GM19238 (cell line): Measurements from ENCODE around the gene DIPK1A.
A peak's percentile ranks its signal among the peaks of the same experiment; 100 is the strongest.

Source experiments
- DNase-seq: peaks from one replicate; pipeline ENCODE4 v3.0.0; 2011; ENCODE audit warnings: low spot score; ENCODE audit not compliant: insufficient read length

DIPK1A gene

DNA sequence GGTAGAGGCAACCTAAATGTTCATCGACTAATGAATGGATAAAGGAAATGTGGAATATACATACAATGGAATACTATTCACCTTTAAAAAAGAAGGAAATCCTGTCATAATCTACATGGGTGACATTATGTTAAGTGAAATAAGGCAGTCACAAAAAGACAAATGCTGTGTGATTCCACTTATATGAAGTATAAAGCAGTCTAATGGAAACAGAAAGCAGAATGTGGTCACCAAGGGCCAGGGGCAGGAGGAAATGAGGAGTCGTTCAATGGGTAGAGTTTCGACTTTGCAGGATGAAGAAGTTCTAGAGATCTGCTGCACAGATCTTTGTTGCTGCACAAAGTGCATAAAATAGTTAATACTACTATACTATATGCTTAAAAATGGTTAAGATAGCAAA, 7.8 kb downstream of the DIPK1A start:
- DNase-seq, result peak; percentile 46

DNA sequence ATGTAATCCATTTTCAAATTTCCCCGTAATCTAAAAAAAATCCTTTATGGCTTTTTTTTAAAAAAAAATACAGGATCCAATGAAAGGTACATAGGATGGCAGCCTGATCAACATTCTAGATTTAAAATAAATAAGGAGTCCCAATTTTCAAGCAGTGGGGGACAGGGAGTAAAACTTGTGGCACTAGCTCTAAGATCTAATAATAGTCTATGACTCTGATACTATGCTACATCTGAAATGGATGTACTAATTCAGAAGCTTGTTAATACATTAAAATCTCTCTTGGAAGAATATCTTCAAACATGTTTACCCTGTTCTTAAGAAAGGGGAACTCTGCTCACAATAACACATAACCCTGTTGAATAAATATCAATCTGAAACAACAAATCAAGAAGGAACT, 8.5 kb downstream of the DIPK1A start:
- no peak for DNase-seq

DNA sequence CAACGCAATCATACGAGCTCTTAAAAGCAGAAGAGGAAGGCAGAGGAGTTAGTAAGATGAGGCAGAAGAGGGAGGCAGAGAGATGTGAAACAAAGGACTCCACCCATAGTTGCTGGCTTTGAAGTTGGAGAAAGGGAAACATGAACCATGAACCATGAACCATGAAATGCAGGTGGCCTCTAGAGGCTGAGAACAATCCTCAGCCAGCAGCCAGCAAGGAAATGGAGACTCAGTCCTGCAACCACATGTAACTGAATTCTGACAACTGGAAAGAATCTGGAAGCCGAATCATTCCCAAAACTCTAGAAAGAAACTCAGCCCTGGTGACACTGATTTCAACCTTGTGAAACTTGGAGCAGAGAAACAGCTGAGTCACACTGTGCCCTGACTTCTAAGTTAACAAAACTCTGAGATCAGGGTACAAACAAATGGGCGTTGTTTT, 10.1 kb downstream of the DIPK1A start:
- DNase-seq, result no peak

DNA sequence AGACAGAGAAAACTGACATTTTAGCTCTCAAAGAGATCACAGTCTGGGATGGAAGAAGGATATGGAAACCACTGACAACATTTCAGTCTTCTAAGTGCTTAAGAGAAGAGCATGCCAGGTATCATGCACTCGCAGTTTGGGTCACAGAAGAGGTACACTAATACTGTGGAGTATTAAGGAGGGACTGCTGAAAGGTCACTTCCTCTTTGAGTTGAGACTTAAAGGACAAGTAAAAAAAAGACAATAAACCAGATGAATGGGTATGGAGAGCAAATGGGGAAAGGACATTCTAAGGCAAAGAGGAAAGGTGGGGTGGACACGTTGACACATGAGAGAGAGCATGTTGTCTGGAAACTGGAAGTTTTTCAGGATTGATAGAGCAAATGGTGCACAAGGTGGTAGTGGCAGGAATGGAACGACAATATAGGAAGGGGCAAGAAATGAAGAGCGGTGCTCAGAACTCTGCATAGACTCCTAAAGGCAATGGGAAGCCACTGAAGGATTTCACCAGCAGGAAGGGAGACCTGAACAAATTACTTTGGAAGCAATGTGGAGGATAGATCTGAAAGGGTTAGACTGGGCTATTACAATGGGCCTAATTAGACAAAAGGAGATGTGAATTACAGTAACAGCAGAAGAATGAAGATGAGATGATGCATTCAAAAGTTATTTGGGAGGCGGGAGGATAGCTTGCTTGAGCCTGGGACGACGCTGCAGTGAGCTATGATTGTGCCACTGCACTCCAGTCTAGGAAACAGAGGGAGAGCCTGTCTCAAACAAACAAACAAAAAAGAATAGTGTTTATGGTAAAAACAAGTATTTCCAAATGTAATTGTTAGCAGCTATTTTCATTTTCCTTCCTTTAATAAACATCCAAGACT, 11.1 kb downstream of the DIPK1A start:
- DNase-seq, result no peak

DNA sequence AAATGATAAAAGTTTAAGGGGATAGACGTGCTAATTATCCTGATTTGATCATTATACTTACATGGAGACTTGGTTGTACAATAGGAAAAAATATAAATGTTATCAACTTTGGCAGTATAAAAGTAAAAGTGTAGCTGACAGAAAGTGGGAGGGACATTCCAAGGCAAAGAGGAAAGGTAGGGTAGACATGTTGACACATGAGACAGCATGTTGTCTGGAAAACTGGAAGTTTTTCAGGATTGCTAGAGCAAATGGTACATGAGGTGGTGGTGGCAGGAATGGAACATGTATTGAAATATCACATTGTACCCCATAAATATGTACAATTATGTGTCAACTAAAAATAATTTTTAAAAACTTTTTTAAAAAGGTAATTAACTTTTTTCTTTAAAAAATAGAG, 13.2 kb downstream of the DIPK1A start:
- no peak for DNase-seq

DNA sequence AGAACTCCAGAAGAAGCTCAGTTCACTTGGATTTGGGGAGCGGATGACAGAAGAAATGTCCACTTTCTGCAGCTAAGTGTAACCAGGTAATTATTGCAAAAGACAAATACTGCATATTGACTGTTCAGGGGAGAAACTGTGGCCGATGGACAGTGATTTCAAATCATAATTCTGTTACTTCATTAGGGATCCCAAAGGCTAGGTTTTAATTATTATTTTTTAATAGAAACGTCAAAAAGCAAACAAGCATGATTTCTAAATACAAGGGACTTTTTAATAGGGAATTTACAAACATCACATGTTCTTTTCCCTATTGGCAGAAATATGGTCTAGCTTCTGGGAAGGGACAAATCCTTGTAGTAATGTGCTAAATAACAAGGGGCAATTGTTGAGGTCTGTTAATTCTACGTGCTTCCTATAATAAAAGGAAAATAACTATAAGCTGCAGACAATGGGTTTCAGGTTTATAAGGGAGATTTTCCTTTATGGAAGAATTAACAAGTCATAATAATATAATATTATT, 15.5 kb downstream of the DIPK1A start:
- DNase-seq, result no peak

DNA sequence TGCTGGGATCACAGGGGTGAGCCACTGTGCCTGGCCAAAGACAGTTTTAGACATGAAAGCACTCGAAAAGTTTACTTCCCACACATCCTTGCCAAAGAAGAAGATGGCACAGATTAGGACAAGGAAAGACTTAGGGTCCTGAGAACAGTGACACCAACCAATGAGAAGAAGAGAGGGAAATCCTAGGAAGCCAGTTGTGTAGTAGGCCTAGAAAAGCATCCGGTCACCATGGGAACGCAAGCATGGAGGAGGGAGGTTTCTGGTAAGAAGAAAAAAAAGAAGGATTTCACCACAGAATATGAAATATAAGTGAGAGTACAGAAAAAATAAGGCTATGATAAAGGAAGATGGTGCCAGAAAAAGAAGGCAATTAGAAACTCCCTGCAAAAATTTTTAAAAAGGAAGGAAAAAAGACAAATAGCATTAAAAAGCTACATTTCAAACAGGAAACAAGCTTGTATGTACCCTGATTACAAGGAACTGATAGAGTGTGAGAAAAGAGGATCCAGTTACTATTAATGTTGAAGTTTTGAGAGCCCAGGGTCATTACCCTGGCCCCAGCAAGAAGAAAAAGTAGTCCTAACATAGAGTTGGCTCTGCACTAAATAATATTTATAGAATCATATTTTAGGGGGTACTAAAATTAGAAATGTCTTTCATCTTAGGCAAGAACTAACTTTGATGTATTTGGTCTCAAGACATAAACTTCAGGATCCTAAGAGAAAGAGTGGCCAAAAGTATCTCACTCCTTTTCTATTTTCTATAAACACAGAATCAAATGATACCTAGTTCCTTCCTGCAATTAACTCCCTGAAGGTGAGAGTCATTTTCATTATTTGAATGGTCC, 16.1 kb downstream of the DIPK1A start:
- no peak for DNase-seq

DNA sequence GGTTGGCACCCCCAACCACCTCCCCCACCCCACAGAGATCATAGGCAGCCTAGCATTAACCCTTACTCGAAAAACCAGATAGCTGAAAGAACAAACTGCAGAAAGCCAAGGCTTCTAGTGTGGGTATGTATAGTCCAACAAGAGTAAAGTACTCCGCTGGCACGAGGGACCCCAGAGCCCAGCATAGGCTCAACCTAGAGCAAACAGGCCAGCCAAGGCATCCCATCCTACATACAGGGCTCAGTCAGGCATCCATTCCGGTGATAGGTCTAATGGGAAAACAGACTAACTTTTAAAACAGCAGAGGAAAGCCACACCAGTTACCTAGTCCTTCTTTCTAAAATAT, 17.8 kb downstream of the DIPK1A start:
- no peak for DNase-seq

DNA sequence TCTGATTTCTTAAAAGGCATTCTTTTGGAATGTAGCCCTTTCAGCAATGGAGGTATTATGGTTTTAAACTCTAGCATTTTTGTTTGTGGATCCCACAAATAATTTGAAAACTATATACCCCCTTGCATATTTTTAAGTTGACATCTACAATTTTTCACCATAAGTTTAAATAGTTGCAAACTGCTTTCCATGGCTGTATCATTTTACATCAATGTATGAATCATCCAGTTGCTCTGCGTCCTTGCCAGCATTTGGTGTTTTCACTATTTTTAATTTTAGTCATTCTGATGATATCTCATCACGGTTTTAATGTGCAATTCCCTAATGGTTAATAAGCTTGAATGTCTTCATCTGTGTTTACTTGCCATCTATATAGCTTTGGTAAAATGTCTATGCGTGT, 20.7 kb downstream of the DIPK1A start:
- no peak for DNase-seq

DNA sequence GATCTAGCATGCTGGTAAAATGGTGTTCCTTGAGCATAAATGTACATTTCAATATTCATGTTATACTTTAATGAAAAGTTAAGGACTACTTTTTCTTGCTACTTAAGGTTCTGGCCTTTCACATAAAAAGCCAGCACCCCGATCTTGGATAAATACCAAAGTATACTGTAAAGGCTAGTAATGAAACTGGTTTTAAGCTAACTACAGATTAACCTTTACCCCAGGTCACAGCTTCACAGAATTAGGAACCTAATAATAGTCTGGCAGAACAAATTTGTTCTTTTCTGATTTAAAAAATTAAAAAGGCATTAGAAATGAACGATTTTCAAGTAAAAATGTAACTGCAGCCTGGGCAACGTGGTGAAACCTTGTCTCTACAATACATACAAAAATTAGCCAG, 23.5 kb downstream of the DIPK1A start:
- no peak for DNase-seq

DNA sequence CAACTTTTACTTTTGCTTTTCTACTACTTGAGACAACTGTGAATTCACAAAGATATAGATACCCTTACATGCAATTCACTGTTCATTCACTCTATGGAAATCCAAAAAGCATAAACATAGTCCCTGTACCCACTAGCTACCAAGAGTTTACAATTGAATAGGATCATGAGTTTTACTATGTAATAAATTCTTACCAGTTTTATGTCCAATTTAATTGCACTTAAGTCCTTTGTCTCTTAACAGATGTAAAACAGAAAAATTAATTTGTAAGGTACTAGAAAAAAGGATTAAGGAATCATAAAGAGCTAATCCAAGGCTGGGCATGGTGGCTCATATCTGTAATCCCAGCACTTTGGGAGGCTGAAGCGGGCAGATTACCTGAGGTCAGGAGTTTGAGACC, 24.4 kb downstream of the DIPK1A start:
- no peak for DNase-seq

DNA sequence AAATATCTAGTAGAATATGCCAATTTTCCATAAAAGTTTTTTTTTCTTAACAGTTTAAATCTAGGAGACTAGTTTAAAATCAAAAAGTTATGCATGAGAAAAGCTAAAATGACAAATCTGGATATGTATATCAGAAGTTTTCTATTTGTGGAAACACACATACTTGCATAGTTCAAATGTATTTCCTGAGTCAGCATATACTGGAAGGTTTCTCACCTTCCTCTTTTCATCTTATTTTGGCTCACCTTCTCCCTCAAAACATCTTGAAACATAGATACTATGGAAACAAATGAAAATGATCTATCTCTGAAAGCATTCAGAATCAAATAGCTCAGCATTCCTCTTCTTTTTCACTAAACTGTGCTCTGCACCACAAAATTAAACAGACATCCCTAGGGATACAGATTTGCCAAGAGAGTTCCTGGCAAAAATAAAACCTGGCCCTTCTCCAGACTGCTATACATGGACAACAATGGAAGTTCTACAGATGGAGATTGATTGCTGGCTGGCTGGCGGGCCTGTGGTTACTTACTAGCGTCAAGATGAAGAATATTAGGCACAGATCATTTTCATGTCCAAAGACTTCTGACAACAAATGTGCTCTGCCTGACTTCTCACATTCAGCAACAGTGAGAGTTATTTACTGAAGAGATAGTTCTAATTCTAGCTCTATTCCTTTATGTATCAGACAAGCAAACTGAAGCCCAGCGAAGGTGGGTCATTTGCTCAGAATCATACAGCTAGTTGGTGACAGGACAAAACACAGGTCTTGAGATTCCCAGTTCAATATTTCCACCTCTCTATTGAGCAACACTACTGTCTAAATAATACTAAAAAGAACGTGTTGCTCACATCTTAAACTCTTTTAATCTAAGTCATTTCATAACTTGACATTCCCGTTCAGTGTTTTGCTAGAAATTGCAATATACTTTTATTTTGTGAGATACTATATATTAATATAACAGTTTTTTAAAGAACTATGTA, 26.6 kb downstream of the DIPK1A start:
- no peak for DNase-seq

DNA sequence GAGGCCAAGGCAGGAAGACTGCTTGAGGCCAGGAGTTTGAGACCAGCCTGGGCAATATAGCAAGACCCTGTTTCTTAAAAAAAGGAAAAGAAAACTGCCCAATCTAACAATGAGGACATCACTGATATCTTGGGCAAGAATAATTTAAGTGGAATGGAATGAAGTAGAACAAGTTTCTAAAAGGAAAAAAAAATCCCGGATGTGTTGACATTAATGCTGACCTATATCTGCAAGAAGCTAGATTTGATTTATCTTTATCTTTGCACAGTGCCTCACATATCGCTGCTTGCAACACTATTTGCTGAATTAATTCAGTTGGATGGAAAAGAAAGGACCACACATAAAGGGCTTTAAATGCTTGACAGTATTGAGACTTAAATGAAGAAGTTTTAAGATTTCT, 27.8 kb downstream of the DIPK1A start:
- no peak for DNase-seq

DNA sequence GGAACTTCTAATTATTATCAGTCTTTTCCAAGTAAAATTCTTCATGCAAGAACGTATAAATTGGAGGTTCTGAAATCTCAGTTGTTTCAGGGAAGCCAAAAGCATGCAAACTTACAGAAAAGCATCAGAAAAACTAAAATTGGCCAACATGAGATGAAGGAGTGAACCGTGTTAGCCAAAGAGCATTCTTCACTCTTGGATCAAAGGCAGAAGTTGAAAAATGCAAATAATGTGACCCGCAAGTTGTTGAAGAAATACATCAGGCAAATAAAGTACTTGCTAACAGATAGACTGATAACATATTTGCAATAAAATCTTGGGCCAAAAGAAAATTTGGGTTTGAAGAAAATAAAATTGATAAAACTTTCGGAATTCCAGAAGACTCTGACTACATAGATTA, 29.6 kb downstream of the DIPK1A start:
- DNase-seq, result no peak

DNA sequence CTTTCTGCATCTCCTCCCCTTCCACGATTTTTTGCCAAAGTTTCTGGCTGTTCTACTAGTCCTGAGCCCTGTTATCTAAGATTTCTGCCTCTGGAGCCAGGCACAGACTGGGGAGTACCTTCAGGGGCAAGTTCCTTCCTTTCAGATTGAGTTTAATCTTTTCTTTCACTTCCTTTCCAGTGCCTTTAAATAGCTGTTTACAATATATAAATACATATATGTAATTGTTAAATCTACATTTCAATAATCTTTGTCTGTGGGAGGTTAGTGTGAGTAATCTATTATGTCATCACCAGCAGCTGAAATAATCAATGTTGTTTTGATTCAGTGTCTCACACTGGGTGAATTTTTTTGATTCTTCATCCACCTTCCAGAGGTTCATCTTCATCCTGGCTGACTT, 31.8 kb downstream of the DIPK1A start:
- no peak for DNase-seq

DNA sequence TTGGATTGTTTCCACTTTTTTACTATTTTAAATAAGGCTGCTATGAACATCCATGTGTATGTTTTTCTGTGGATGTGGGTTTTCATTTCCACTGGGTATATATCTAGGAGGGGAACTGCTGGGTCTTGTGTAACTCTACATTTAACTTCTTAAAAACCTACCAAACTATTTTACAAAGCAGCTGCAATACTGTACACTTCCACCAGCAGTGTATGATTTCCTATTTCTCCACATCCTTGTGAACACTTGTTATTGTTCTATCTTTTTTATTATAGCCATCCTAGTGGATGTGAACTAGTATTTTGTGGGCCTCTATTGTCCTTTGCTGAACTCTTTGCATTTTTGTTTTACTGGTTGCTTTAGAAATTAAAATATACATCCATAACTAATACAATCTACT, 33.4 kb downstream of the DIPK1A start:
- DNase-seq, result no peak

DNA sequence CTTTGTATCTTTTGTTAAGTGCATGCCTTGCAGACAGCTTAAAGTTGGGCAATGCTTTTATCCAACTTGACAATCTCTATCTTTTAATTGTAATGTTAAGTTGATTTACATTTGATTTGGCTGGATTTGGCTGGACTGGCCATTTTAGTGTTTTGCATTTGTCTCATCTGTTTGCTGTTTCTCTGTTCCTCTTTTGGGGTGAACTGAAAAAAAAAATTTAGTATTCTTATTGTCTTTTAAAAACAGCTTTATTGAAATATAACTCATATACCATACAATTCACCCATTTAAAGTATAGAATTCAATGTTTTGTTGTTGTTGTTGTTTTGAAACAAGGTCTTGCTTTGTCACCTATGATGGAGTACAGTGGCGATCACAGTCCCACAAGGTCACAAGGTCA, 34.4 kb downstream of the DIPK1A start:
- no peak for DNase-seq

DNA sequence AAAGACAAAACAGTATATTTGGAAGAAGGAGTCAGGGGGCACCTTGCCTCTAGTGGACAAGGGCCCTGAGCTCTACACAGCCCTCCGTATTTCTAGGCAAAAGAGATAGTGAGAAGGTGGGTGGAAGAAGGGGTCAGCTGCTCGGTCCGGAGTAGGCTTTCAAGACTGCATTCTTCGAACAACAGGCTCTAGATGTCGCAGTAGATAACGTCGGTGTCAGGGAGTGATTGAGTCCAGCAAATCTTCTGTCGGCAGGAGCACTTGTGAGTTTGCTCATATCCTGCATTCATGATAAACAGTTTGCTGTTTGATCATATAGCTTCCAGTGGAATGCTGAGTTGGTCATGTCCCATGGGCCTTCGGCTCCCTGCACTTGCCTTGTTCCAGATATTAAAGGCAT, 36.8 kb downstream of the DIPK1A start:
- no peak for DNase-seq

DNA sequence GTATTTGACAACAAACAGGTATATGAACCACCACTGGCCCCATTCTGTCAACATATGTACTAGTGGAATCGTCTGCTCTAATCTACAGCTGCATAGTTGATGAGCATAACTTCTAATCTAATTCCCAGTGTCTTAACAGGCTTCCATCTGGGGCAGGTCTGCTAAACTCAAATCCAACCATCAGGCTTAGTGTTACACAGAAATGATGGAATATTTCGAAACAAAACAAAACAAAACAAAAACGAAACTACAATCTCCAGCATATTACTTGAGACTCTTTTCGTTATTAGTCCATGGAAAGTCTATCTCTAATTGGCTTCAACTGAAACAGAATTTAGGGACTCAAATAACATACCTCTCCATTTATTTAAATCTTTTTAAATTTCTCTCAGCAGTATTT, 37.6 kb downstream of the DIPK1A start:
- no peak for DNase-seq

DNA sequence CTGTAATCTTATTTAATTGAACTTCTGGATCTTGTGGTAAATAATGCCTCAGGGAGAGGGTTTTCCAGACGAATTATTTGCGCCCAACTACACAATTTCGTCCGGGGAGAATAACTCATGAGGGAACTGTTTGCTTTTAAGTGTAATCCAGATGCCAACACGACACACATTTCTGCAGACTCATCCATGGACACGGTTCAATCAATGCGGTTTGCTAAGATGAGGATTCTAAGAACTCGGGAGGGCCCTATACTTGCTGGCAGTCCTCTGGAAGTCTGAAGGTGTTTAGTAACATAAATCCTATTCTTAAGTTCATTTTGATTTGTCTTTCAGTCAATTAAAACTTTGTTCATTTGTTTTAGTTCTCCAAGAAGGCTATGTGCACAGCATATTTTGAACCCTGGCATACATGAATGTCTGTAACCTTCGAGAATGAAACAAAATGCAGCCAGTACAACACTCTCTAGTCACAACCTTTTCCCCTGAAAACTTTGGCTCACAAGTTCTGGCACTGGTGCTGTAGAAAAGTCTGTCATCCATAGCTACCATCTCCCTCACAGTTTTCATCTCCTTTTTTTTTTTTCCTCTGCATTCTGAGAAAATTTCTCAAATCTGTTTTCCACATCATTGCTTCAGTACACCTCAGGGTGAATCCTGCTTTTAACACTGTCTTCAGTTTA, 38.8 kb downstream of the DIPK1A start:
- DNase-seq, result no peak
